NT2/D1 (cell line): ENCODE results near the gene PTPRK.

Source experiments
- YY1 ChIP-seq: IDR thresholded peaks from 2 replicates; pipeline ENCODE4 v1.6.1; 2011; ENCODE audit not compliant: insufficient read length, insufficient read depth
- ZNF274 ChIP-seq: IDR thresholded peaks from 2 replicates; pipeline ENCODE4 v1.6.1; 2011; ENCODE audit warnings: mild to moderate bottlenecking, low read depth, low read length

GRCh38 chr6:127971386-127971785 is 549.0 kb downstream of the PTPRK start:
- TF ChIP-seq ZNF274: no peak
- TF ChIP-seq YY1: no peak
